Measurements from ENCODE around the gene GIMAP2. TPM values are rescaled to one million over a fixed set of nuclear protein-coding genes. Genes with fewer than 3 reads are reported as not detected.

The GIMAP2 gene
- total and polyA plus RNA-seq, 2 of the 4 experiments (the other 2 are of a cell fraction) = under 0.01 TPM; not detected in 1

DNA sequence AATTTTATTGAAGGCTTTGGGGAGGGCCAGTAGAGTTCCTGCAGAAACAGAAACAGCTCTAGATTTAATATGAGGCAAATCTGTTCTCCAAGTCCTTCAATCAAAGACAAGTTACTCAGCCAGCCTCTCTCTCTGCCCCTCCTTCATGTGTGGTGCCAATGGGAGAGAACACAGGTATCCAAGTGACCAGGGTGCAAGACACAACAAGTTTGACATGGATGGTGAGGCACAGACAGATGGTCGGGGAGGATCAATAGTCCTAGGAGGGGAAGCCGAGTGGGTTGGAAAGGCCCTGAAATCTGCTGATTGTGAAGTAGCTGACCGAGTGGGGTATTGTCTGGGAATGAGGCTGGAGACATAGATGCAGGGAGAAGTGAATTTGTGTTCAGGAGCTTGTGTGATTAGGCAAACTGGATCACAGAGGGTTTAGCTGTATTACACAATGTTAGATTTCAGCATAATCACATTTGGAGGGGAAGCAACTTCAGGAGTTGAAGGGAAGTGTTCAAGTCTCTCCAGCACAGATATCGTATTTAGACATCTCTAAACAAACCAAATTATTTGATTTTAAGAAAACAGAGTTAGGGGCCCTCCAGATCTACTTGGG, 32.4 kb downstream of the GIMAP2 start:
- TF ChIP-seq CEBPB (IDR thresholded peaks at IDR 0.05; ENCODE audit: low read depth, low read length) (no peak), MXI1 (IDR thresholded peaks at IDR 0.05; ENCODE audit: borderline replicate concordance, low read depth, low read length) (no peak), USF2 (IDR thresholded peaks at IDR 0.05; ENCODE audit: low read depth, low read length) (no peak), MAFK (IDR thresholded peaks at IDR 0.05; ENCODE audit: low read depth, low read length) (no peak), MAZ (IDR thresholded peaks at IDR 0.05; ENCODE audit: borderline replicate concordance, low read depth, low read length) (no peak), RCOR1 (IDR thresholded peaks at IDR 0.05; ENCODE audit: insufficient replicate concordance, low read length) (no peak), RFX5 (IDR thresholded peaks at IDR 0.05; ENCODE audit: low read depth, low read length) (no peak), CHD1 (IDR thresholded peaks at IDR 0.05; ENCODE audit: low read depth, low read length) (no peak)
- ATAC-seq (ENCODE audit: low read depth) = no peak
- Histone ChIP-seq H4K91ac (ENCODE audit: insufficient read depth, low read depth, low read length) (no peak overlapping the region), H3K9ac (ENCODE audit: low read depth, low read length) (no peak overlapping the region), H3K4me2 (ENCODE audit: low read depth, low read length) (no peak overlapping the region), H2BK15ac (ENCODE audit: low read depth, low read length) (no peak overlapping the region), H3K9me1 (ENCODE audit: insufficient read depth, low read length) (no peaks in the 10 kb centered on the region), H4K8ac (ENCODE audit: low read depth in 2 of 2, low read length in 2 of 2) (no peak overlapping the region), H3K18ac (ENCODE audit: low read depth, low read length) (no peak overlapping the region), H4K20me1 (ENCODE audit: insufficient read depth, low read length) (no peaks in the 10 kb centered on the region), H3K4me3 (ENCODE audit: insufficient read depth, low read depth, low read length) (no peak overlapping the region), H3K23ac (ENCODE audit: low read depth, low read length) (no peak overlapping the region), H3K4me1 (ENCODE audit: control insufficient read depth, insufficient read depth, low read length) (no peaks in the 10 kb centered on the region), H2BK5ac (ENCODE audit: low read depth, low read length, poor library complexity, severe bottlenecking) (no peak overlapping the region), H3K9me3 (ENCODE audit: control insufficient read depth, insufficient read depth, low read length) (no peaks in the 10 kb centered on the region), H3K14ac (replicated peaks; ENCODE audit: low read depth, low read length) (no peak overlapping the region), H3K56ac (ENCODE audit: extremely low read depth, insufficient read depth, low read length) (no peak overlapping the region), H3K27ac (ENCODE audit: insufficient read depth, low read length) (no peak overlapping the region), H2BK120ac (ENCODE audit: low read depth, low read length) (no peak overlapping the region), H2AFZ (replicated peaks; ENCODE audit: low read length, poor library complexity) (no peak overlapping the region), H2BK20ac (ENCODE audit: low read depth, low read length) (no peak overlapping the region), H3K27me3 (ENCODE audit: control insufficient read depth, insufficient read depth, low read length) (no peaks in the 10 kb centered on the region), H3K4ac (ENCODE audit: low read depth, low read length) (no peak overlapping the region), H3K36me3 (ENCODE audit: control insufficient read depth, insufficient read depth, low read length) (no peaks in the 10 kb centered on the region), H2AK5ac (ENCODE audit: low read depth, low read length) (no peak overlapping the region), H3K79me1 (ENCODE audit: low read depth in 1 of 2, low read length in 2 of 2) (no peaks in the 10 kb centered on the region), H4K5ac (ENCODE audit: low read depth, low read length) (no peak overlapping the region), H2AK9ac (replicated peaks; ENCODE audit: low read depth, low read length, poor library complexity) (no peak overlapping the region)
- DNase-seq = no peak
- no TSS peak for BruUV-seq (replicated peaks)
- POLR2A ChIA-PET (ENCODE audit: unreplicated experiment) = no interaction called here
- CTCF ChIA-PET = no interaction called here
- in situ Hi-C loops (cut with MboI; ENCODE audit: low sequenced_read_pairs) (no loop called here), dilution Hi-C loops (cut with HindIII; ENCODE audit: low sequenced_read_pairs, unreplicated experiment) (no loop called here), intact Hi-C loops (cut with micrococcal nuclease) (no loop called here)
- 43% methylated on average over 1 of the region's 4 CpGs; no CpG with 5 or more reads in 1 of the 2 experiments for WGBS, 2 experiments (ENCODE audit: extremely low coverage in 2 of 2, insufficient read length in 1 of 2)
